SU-DHL-6 (cell line): Measurements from ENCODE around the gene LFNG.

Source experiments
- H2AFZ ChIP-seq: fragments of 200-600 bp; sonication (generic); 2 replicates; pipeline ENCODE4 v1.6.1; 2014; ENCODE audit warnings: low read depth, mild to moderate bottlenecking, moderate library complexity, mixed read lengths, antibody characterized with exemption, low read length; ENCODE audit not compliant: severe bottlenecking
- H3F3A ChIP-seq: fragments of 200-600 bp; shearing (Covaris generic); 2 replicates; pipeline ENCODE4 v1.6.0; 2016; ENCODE audit warnings: antibody characterized with exemption, mild to moderate bottlenecking; ENCODE audit not compliant: insufficient read depth
- H3K27ac ChIP-seq: fragments of 200-600 bp; sonication (generic); 2 replicates; pipeline ENCODE4 v1.5.1; 2016; ENCODE audit warnings: low read depth, mild to moderate bottlenecking, low read length, moderate library complexity, mixed read lengths
- H3K27me3 ChIP-seq: fragments of 200-600 bp; sonication (generic), shearing (Covaris generic); 2 replicates; pipeline ENCODE4 v1.6.0; 2014; ENCODE audit warnings: mild to moderate bottlenecking, low read length
- H3K36me3 ChIP-seq: fragments of 200-600 bp; sonication (generic); 2 replicates; pipeline ENCODE4 v1.6.1; 2014; ENCODE audit warnings: mild to moderate bottlenecking, low read length, mixed read lengths
- H3K4me2 ChIP-seq: fragments of 300-600, 200-600 bp; shearing (Covaris generic), sonication (generic); 2 replicates; pipeline ENCODE4 v1.6.0; 2014; ENCODE audit warnings: low read length, low read depth, mild to moderate bottlenecking; ENCODE audit not compliant: poor library complexity, severe bottlenecking
- H3K4me3 ChIP-seq: fragments of 200-600 bp; sonication (generic); 2 replicates; pipeline ENCODE4 v1.5.1; 2014; ENCODE audit warnings: antibody characterized with exemption, low read length, mild to moderate bottlenecking, mixed read lengths; ENCODE audit not compliant: insufficient read depth, poor library complexity, severe bottlenecking
- H3K79me2 ChIP-seq: fragments of 200-600 bp; sonication (generic); 2 replicates; pipeline ENCODE4 v1.6.1; 2014; ENCODE audit warnings: mild to moderate bottlenecking, low read length, moderate library complexity; ENCODE audit not compliant: insufficient read depth
- H3K9ac ChIP-seq: fragments of 200-600 bp; sonication (generic); 2 replicates; pipeline ENCODE4 v1.7.0; 2014; ENCODE audit warnings: mild to moderate bottlenecking, low read length
- H3K9me2 ChIP-seq: fragments of 200-600 bp; sonication (generic); replicated peaks from 2 replicates; pipeline ENCODE4 v1.6.1; 2014; ENCODE audit warnings: low read length; ENCODE audit not compliant: insufficient read depth
- H3K9me3 ChIP-seq: fragments of 200-600 bp; sonication (generic); 2 replicates; pipeline ENCODE4 v1.6.1; 2014; ENCODE audit warnings: low read length, mixed read lengths; ENCODE audit not compliant: insufficient read depth
- H4K20me1 ChIP-seq: fragments of 200-600 bp; sonication (generic); 2 replicates; pipeline ENCODE4 v1.6.1; 2014; ENCODE audit warnings: low read depth, mild to moderate bottlenecking, antibody characterized with exemption, low read length, moderate library complexity, mixed read lengths
- EZH2phosphoT487 ChIP-seq: fragments of 200-600 bp; sonication (generic), shearing (Covaris generic); conservative IDR thresholded peaks from 2 replicates; pipeline ENCODE4 v1.6.1; 2018; ENCODE audit warnings: mild to moderate bottlenecking, antibody characterized with exemption, low read length, moderate library complexity, mixed read lengths
- TF ChIP-seq, protein P1 (sequence below): fragments of 200-600 bp; sonication (generic); IDR thresholded peaks from one replicate; pipeline ENCODE4 v1.5.1; 2017; ENCODE audit warnings: antibody characterized with exemption, mild to moderate bottlenecking, low read length, moderate library complexity; ENCODE audit not compliant: insufficient read depth, poor library complexity, severe bottlenecking

LFNG gene

GRCh38 chr7:2504889-2505375 is 14.6 kb upstream of the LFNG start:
- no peak overlapping the region for H2AFZ ChIP-seq
- H3K4me2 ChIP-seq: no peak overlapping the region
- H3K27me3 ChIP-seq: no peaks in the 10 kb centered on the region
- H3K36me3 ChIP-seq: no peaks in the 10 kb centered on the region
- no peak overlapping the region for H3K27ac ChIP-seq
- H4K20me1 ChIP-seq: no peaks in the 10 kb centered on the region
- no peaks in the 10 kb centered on the region for H3K9me2 ChIP-seq
- no peaks in the 10 kb centered on the region for H3K79me2 ChIP-seq
- H3K9me3 ChIP-seq: no peaks in the 10 kb centered on the region
- H3K4me3 ChIP-seq: no peak overlapping the region
- H3K9ac ChIP-seq: no peak overlapping the region
- no peaks in the 10 kb centered on the region for H3F3A ChIP-seq
- no peak for TF ChIP-seq EZH2phosphoT487

DNA sequence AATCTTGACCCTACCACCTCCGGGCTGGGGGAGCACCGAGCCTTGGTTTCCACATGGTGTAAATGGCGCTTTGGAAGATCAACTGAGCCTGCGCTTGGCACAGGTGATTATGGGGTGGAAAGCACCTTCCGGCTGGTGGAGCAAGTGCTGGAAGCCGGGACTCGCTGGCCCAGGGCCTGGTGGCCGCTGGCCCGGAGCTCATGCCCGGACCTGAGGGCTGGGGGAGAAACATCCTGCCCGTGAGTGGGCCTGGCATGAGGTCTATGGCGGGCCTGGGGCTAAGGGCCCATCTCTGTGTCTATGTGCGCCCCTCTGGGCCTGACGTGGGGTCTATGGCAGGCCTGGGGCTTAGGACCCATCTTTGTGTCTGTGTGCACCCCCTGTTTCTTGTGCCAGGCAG is 14.2 kb upstream of the LFNG start:
- no peak overlapping the region for H3K27ac ChIP-seq
- H3K36me3 ChIP-seq: no peaks in the 10 kb centered on the region
- H3K4me2 ChIP-seq: no peak overlapping the region
- H3K9me2 ChIP-seq: no peaks in the 10 kb centered on the region
- no peaks in the 10 kb centered on the region for H3F3A ChIP-seq
- no peak overlapping the region for H3K4me3 ChIP-seq
- H3K27me3 ChIP-seq: no peaks in the 10 kb centered on the region
- H3K9me3 ChIP-seq: no peaks in the 10 kb centered on the region
- no peaks in the 10 kb centered on the region for H4K20me1 ChIP-seq
- TF ChIP-seq, protein P1, sequence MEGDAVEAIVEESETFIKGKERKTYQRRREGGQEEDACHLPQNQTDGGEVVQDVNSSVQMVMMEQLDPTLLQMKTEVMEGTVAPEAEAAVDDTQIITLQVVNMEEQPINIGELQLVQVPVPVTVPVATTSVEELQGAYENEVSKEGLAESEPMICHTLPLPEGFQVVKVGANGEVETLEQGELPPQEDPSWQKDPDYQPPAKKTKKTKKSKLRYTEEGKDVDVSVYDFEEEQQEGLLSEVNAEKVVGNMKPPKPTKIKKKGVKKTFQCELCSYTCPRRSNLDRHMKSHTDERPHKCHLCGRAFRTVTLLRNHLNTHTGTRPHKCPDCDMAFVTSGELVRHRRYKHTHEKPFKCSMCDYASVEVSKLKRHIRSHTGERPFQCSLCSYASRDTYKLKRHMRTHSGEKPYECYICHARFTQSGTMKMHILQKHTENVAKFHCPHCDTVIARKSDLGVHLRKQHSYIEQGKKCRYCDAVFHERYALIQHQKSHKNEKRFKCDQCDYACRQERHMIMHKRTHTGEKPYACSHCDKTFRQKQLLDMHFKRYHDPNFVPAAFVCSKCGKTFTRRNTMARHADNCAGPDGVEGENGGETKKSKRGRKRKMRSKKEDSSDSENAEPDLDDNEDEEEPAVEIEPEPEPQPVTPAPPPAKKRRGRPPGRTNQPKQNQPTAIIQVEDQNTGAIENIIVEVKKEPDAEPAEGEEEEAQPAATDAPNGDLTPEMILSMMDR: no peak
- TF ChIP-seq EZH2phosphoT487: no peak
- no peaks in the 10 kb centered on the region for H3K79me2 ChIP-seq
- H2AFZ ChIP-seq: no peak overlapping the region
- no peak overlapping the region for H3K9ac ChIP-seq

DNA sequence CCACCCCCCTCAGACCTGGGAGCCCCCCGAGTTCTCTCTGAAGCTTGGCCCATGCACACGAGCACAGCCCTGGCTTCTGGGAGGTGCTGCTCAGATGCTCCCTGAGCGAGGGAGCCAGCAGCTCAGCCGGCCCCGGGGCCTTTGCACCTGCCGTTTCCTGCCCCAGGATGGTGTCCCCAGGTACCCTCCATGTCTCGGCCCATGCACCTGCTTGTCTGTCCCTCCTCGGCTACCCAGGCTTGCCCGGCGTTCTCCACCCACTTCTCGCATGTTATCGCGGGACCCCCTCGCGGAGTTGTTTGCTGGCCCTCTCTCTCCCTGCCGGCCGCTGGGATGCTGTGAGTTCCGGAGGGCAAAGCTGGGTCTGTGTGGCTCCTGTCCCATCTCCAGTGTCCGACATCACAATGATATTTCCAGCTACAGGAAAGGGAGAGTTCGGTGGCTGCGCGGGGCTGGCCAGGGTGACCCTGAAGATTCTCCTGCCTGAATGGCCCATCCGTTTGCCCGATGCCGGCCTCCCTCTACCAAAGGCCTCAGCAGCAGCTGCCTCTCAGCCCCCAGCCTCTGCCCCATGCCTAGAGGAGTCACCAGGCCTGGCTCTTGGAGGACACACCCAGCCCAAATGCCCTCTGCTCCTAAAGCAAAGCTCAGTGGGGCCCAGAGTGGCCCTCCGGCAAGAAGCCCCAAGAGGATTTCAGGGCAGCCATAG is 12.2 kb upstream of the LFNG start:
- no peak for TF ChIP-seq EZH2phosphoT487
- TF ChIP-seq, protein P1: no peak
- Histone ChIP-seq H3K79me2 (no peaks in the 10 kb centered on the region), H3K27me3 (no peaks in the 10 kb centered on the region), H3K9me2 (no peaks in the 10 kb centered on the region), H3K9ac (no peak overlapping the region), H4K20me1 (no peaks in the 10 kb centered on the region), H3K4me3 (no peak overlapping the region), H2AFZ (no peak overlapping the region), H3K27ac (no peak overlapping the region), H3K36me3 (no peaks in the 10 kb centered on the region), H3F3A (no peaks in the 10 kb centered on the region), H3K9me3 (no peaks in the 10 kb centered on the region), H3K4me2 (no peak overlapping the region)

DNA sequence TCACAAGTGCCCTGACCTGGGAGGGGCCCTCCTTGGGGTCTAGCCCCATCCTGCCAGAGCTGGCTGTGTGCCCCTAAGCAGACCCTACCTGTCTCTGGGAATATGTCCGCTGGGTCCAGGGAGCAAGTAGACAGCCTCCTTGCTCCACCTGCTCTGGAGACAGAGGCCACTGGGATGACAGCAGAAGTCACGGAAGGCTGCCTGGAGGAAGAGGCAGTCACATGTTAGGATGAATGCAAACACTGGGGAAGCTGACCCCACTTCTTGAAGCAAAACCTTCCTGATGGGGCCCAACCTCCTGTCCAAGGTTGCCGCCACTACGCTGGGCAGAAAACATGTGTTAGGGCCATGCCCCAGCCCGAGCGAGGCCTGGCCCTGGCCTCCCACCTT is 11.7 kb upstream of the LFNG start:
- Histone ChIP-seq H3F3A (no peaks in the 10 kb centered on the region), H3K27ac (no peak overlapping the region), H3K9me3 (no peaks in the 10 kb centered on the region), H3K4me2 (no peak overlapping the region), H3K79me2 (no peaks in the 10 kb centered on the region), H3K9ac (no peak overlapping the region), H3K36me3 (no peaks in the 10 kb centered on the region), H2AFZ (no peak overlapping the region), H3K27me3 (no peaks in the 10 kb centered on the region), H3K4me3 (no peak overlapping the region), H3K9me2 (no peaks in the 10 kb centered on the region), H4K20me1 (no peaks in the 10 kb centered on the region)
- TF ChIP-seq EZH2phosphoT487: no peak
- TF ChIP-seq, protein P1: no peak
